ENCODE results near the gene AUP1. TPM values are rescaled to one million over a fixed set of nuclear protein-coding genes. Genes with fewer than 3 reads are reported as not detected.

Gene AUP1
- total RNA-seq, 1 experiment from 2014 or later = 91.5 TPM

DNA sequence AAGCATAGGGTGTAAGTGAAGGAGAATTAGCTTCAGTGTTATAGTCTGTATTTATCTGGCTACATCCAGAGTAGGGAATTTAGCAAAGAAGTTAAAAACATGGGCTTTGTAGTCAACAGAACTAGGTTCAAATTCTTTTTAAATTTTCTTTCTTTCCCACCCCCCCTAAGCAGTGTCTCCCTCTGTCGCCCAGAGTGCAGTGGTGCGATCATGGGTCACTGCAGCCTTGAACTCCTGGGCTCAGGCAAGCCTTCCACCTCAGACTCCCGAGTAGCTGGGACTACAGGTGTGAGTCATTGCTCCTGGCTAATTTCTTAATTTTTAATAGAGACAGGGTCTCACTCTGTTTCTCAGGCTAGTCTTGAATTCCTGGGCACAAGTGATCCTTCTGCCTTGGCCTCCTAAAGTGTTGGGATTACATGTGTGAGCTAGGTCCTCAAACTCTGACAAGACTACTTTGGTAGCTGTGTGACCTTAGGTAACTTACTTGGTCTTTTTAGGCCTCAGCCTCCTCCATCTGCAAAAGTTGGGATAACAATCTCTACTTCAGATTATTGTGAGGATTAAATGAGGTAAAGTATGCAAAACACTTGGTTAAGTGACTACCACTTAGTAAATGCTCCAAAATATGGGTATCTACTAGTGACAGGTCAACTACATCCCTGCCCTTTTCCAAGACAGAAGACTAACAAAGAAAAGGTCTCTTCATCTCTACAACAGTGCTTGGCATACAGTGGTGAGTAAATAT is 42.8 kb upstream of the AUP1 start:
- Histone ChIP-seq H3K27ac (ENCODE audit: insufficient read length, low read depth, low read length) (no peak overlapping the region), H2BK15ac (ENCODE audit: low read depth, low read length) (no peak overlapping the region), H4K5ac (ENCODE audit: insufficient read length, low read depth, low read length) (no peak overlapping the region), H2AFZ (ENCODE audit: low read length) (no peak overlapping the region), H2BK12ac (ENCODE audit: insufficient read length, low read depth, low read length) (no peak overlapping the region), H3K4me1 (ENCODE audit: insufficient read depth, low read length) (no peaks in the 10 kb centered on the region), H2BK5ac (ENCODE audit: insufficient read length, low read length) (no peak overlapping the region), H3K4ac (ENCODE audit: low read depth, low read length) (no peak overlapping the region), H3K23ac (ENCODE audit: insufficient read length, low read depth, low read length) (no peak overlapping the region), H3K56ac (ENCODE audit: insufficient read length, low read depth, low read length) (no peak overlapping the region), H3T11ph (ENCODE audit: low read length) (no peak overlapping the region), H2BK20ac (ENCODE audit: low read depth, low read length, poor library complexity, severe bottlenecking) (no peak overlapping the region), H3K23me2 (ENCODE audit: insufficient read length, low read depth, low read length, poor library complexity, severe bottlenecking) (no peaks in the 10 kb centered on the region), H4K91ac (ENCODE audit: insufficient read length, low read depth, low read length) (no peak overlapping the region), H3K79me2 (ENCODE audit: insufficient read depth, low read length) (no peaks in the 10 kb centered on the region), H3K4me2 (ENCODE audit: insufficient read depth, insufficient read length, low read length) (no peak overlapping the region), H3K79me1 (ENCODE audit: insufficient read depth, low read depth, low read length, poor library complexity, severe bottlenecking) (no peaks in the 10 kb centered on the region), H4K20me1 (ENCODE audit: control insufficient read depth, insufficient read depth, insufficient read length) (no peaks in the 10 kb centered on the region), H3K18ac (ENCODE audit: insufficient read length, low read depth, low read length) (no peak overlapping the region), H3K14ac (ENCODE audit: insufficient read depth, low read length) (no peak overlapping the region), H3K27me3 (ENCODE audit: insufficient read depth, low read length) (no peaks in the 10 kb centered on the region), H2BK120ac (ENCODE audit: low read depth, low read length, poor library complexity, severe bottlenecking) (no peak overlapping the region), H4K8ac (replicated peaks; ENCODE audit: insufficient read length, low read depth, low read length) (no peak overlapping the region), H3K9me3 (ENCODE audit: control insufficient read depth, low read depth, low read length) (no peaks in the 10 kb centered on the region), H2AK5ac (ENCODE audit: insufficient read length, low read length) (no peak overlapping the region), H3K9ac (ENCODE audit: extremely low read depth, insufficient read length, low read length) (no peak overlapping the region)
- WGBS (ENCODE audit: extremely low coverage, insufficient read length, low lambda C conversion rate) = no CpG with 5 or more reads among the region's 3 CpGs
- H3K27ac Mint-ChIP-seq = no peak overlapping the region
- no peaks in the 10 kb centered on the region for H3K36me3 Mint-ChIP-seq (ENCODE audit: insufficient read depth in 1 of 3, low read depth in 3 of 3)
- peaks cover 6% of the 10 kb centered on the region for H3K27me3 Mint-ChIP-seq (ENCODE audit: low read depth)
- TF ChIP-seq, protein P1, sequence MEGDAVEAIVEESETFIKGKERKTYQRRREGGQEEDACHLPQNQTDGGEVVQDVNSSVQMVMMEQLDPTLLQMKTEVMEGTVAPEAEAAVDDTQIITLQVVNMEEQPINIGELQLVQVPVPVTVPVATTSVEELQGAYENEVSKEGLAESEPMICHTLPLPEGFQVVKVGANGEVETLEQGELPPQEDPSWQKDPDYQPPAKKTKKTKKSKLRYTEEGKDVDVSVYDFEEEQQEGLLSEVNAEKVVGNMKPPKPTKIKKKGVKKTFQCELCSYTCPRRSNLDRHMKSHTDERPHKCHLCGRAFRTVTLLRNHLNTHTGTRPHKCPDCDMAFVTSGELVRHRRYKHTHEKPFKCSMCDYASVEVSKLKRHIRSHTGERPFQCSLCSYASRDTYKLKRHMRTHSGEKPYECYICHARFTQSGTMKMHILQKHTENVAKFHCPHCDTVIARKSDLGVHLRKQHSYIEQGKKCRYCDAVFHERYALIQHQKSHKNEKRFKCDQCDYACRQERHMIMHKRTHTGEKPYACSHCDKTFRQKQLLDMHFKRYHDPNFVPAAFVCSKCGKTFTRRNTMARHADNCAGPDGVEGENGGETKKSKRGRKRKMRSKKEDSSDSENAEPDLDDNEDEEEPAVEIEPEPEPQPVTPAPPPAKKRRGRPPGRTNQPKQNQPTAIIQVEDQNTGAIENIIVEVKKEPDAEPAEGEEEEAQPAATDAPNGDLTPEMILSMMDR (conservative IDR thresholded peaks at IDR 0.05) = peak; percentile 65
- DNase-seq = no peak
- no peak overlapping the region for H3K4me3 Mint-ChIP-seq
- no peaks in the 10 kb centered on the region for H3K9me3 Mint-ChIP-seq
- no peaks in the 10 kb centered on the region for H3K4me1 Mint-ChIP-seq

All from H9 (cell line).